T-helper 1 cell treated with Interleukin-12 subunit alpha and Interleukin-12 subunit beta and Interleukin-4 antibody, amounts not matched to agents 30 μg/mL and 1 μg/mL, for 36 hours (primary cell): ENCODE data around the gene THBS3.
"Not testable (repeated sequence)": the region's sequence is repeated elsewhere in the genome, so short reads cannot be mapped to it uniquely, and the experiment has no call there.

Experiments
- H3K27ac Mint-ChIP-seq: one replicate; pipeline ENCODE4 v1.8.0; 2021; ENCODE audit warnings: mild to moderate bottlenecking, mixed read lengths
- H3K27me3 Mint-ChIP-seq: one replicate; pipeline ENCODE4 v1.8.0; 2021; ENCODE audit warnings: low read depth, mixed read lengths
- H3K36me3 Mint-ChIP-seq: one replicate; pipeline ENCODE4 v1.8.0; 2021; ENCODE audit warnings: low read depth, mixed read lengths
- H3K4me1 Mint-ChIP-seq: one replicate; pipeline ENCODE4 v1.8.0; 2021; ENCODE audit warnings: low read depth, mixed read lengths
- H3K4me3 Mint-ChIP-seq: one replicate; pipeline ENCODE4 v1.8.0; 2021; ENCODE audit warnings: mild to moderate bottlenecking, moderate library complexity, mixed read lengths
- H3K9me3 Mint-ChIP-seq: one replicate; pipeline ENCODE4 v1.8.0; 2021; ENCODE audit warnings: mixed read lengths

The THBS3 gene

GRCh38 chr1:155170806-155171205, 36.9 kb downstream of the THBS3 start:
- Mint-ChIP-seq H3K4me1 (peaks cover 35% of the 10 kb centered on the region), H3K27me3 (no peaks in the 10 kb centered on the region), H3K9me3 (no peaks in the 10 kb centered on the region), H3K36me3 (peaks cover 16% of the 10 kb centered on the region), H3K4me3 (no peak overlapping the region), H3K27ac (no peak overlapping the region)

GRCh38 chr1:155170101-155170785, 37.5 kb downstream of the THBS3 start:
- Mint-ChIP-seq H3K27me3 (no peaks in the 10 kb centered on the region), H3K36me3 (peaks cover 16% of the 10 kb centered on the region), H3K4me3 (peak overlapping the region; percentile 26), H3K9me3 (no peaks in the 10 kb centered on the region), H3K4me1 (peaks cover 30% of the 10 kb centered on the region), H3K27ac (no peak overlapping the region)

GRCh38 chr1:155169541-155169940, 38.2 kb downstream of the THBS3 start:
- no peaks in the 10 kb centered on the region for H3K9me3 Mint-ChIP-seq
- no peaks in the 10 kb centered on the region for H3K27me3 Mint-ChIP-seq
- H3K27ac Mint-ChIP-seq, result peak overlapping the region; percentile 7
- peaks cover 24% of the 10 kb centered on the region for H3K4me1 Mint-ChIP-seq
- H3K36me3 Mint-ChIP-seq, result peaks cover 16% of the 10 kb centered on the region
- no peak overlapping the region for H3K4me3 Mint-ChIP-seq

GRCh38 chr1:155168456-155169210, 39.1 kb downstream of the THBS3 start:
- Mint-ChIP-seq H3K4me1 (peaks cover 24% of the 10 kb centered on the region), H3K27ac (no peak overlapping the region), H3K27me3 (no peaks in the 10 kb centered on the region), H3K36me3 (peaks cover 16% of the 10 kb centered on the region), H3K4me3 (no peak overlapping the region), H3K9me3 (no peaks in the 10 kb centered on the region)

GRCh38 chr1:155168105-155168445, 39.6 kb downstream of the THBS3 start:
- peaks cover 19% of the 10 kb centered on the region for H3K4me1 Mint-ChIP-seq
- H3K9me3 Mint-ChIP-seq, H3K4me3 Mint-ChIP-seq, H3K27me3 Mint-ChIP-seq: not testable (repeated sequence)
- peaks cover 13% of the 10 kb centered on the region for H3K36me3 Mint-ChIP-seq
- H3K27ac Mint-ChIP-seq, result peak overlapping the region; percentile 24

GRCh38 chr1:155167166-155168104, 40.3 kb downstream of the THBS3 start:
- Mint-ChIP-seq H3K36me3 (peaks cover 12% of the 10 kb centered on the region), H3K9me3 (no peaks in the 10 kb centered on the region), H3K4me1 (peaks cover 16% of the 10 kb centered on the region), H3K27me3 (no peaks in the 10 kb centered on the region), H3K4me3 (peak overlapping the region; percentile 15), H3K27ac (peak overlapping the region; percentile 24)

GRCh38 chr1:155166471-155167165, 41.1 kb downstream of the THBS3 start:
- Mint-ChIP-seq H3K4me3 (no peak overlapping the region), H3K27ac (no peak overlapping the region), H3K27me3 (no peaks in the 10 kb centered on the region), H3K36me3 (peaks cover 12% of the 10 kb centered on the region), H3K9me3 (no peaks in the 10 kb centered on the region), H3K4me1 (peaks cover 9% of the 10 kb centered on the region)

- Mint-ChIP-seq H3K9me3 (no peaks in the 10 kb centered on the region), H3K27ac (no peak overlapping the region), H3K27me3 (no peaks in the 10 kb centered on the region), H3K4me3 (no peak overlapping the region), H3K4me1 (peaks cover 9% of the 10 kb centered on the region), H3K36me3 (peaks cover 12% of the 10 kb centered on the region)
Measured at GRCh38 chr1:155166051-155166470, 41.6 kb downstream of the THBS3 start.

GRCh38 chr1:155164625-155165024, 43.1 kb downstream of the THBS3 start:
- not testable (repeated sequence) for H3K27ac Mint-ChIP-seq, H3K4me3 Mint-ChIP-seq, H3K36me3 Mint-ChIP-seq, H3K9me3 Mint-ChIP-seq, H3K27me3 Mint-ChIP-seq, H3K4me1 Mint-ChIP-seq

GRCh38 chr1:155163785-155164184, 43.9 kb downstream of the THBS3 start:
- H3K4me3 Mint-ChIP-seq, H3K27me3 Mint-ChIP-seq, H3K9me3 Mint-ChIP-seq, H3K27ac Mint-ChIP-seq, H3K36me3 Mint-ChIP-seq, H3K4me1 Mint-ChIP-seq: not testable (repeated sequence)

- H3K4me1 Mint-ChIP-seq, H3K4me3 Mint-ChIP-seq, H3K36me3 Mint-ChIP-seq, H3K27me3 Mint-ChIP-seq, H3K27ac Mint-ChIP-seq, H3K9me3 Mint-ChIP-seq: not testable (repeated sequence)
Measured at GRCh38 chr1:155162631-155163030, 45.1 kb downstream of the THBS3 start.

- H3K27ac Mint-ChIP-seq, result no peak overlapping the region
Measured at GRCh38 chr1:155160128-155160527, 47.6 kb downstream of the THBS3 start.

GRCh38 chr1:155158991-155159390, 48.7 kb downstream of the THBS3 start:
- Mint-ChIP-seq H3K4me3 (no peak overlapping the region), H3K4me1 (no peaks in the 10 kb centered on the region), H3K9me3 (no peaks in the 10 kb centered on the region), H3K27me3 (peaks cover 26% of the 10 kb centered on the region), H3K36me3 (no peaks in the 10 kb centered on the region), H3K27ac (no peak overlapping the region)

More at GRCh38 chr1:155160128-155160527, 47.6 kb downstream of the THBS3 start:
- Mint-ChIP-seq H3K36me3 (no peaks in the 10 kb centered on the region), H3K9me3 (no peaks in the 10 kb centered on the region), H3K4me1 (no peaks in the 10 kb centered on the region), H3K4me3 (no peak overlapping the region), H3K27me3 (peaks cover 18% of the 10 kb centered on the region)

- H3K9me3 Mint-ChIP-seq, H3K36me3 Mint-ChIP-seq, H3K4me1 Mint-ChIP-seq, H3K27ac Mint-ChIP-seq, H3K4me3 Mint-ChIP-seq: not testable (repeated sequence)
- H3K27me3 Mint-ChIP-seq, result peaks cover 33% of the 10 kb centered on the region
Measured at GRCh38 chr1:155155996-155156643, 51.6 kb downstream of the THBS3 start.
